A673 (cell line): ENCODE data around the gene EIF3D.

Experiments used
- EZH2 ChIP-seq: fragments of 200-600 bp; sonication (generic); IDR thresholded peaks from 2 replicates; pipeline ENCODE4 v1.6.1; 2017; ENCODE audit warnings: borderline replicate concordance, low read depth, mild to moderate bottlenecking, mixed read lengths, antibody characterized with exemption, low read length; ENCODE audit not compliant: poor library complexity, severe bottlenecking
- TF ChIP-seq, protein P1 (sequence below): fragments of 300-800, 200-600 bp; sonication (generic); conservative IDR thresholded peaks from 2 replicates; pipeline ENCODE4 v1.5.1; 2017; ENCODE audit warnings: low read depth, mild to moderate bottlenecking, antibody characterized with exemption, low read length, moderate library complexity, mixed read lengths

DNA sequence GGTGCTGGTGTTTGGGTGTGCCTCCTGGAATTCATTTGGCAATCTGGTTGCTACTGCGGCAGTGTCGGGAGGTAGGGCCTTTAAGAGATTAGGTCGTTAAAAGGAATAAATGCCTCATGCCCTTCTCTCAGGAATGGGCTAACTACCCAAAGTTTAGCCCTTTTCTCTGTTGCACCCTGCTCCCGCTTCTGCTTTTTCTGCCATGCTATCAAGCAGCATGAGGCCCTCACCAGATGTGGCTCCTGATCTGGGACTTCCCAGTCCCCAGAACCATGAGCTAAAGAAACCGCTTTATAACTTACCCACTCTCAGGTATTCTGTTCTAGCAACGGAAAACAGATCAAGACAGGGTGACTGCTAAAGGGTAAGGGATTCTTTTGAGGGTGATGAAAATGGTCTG, 6.3 kb downstream of the EIF3D start:
- no peak for TF ChIP-seq EZH2
- TF ChIP-seq, protein P1, sequence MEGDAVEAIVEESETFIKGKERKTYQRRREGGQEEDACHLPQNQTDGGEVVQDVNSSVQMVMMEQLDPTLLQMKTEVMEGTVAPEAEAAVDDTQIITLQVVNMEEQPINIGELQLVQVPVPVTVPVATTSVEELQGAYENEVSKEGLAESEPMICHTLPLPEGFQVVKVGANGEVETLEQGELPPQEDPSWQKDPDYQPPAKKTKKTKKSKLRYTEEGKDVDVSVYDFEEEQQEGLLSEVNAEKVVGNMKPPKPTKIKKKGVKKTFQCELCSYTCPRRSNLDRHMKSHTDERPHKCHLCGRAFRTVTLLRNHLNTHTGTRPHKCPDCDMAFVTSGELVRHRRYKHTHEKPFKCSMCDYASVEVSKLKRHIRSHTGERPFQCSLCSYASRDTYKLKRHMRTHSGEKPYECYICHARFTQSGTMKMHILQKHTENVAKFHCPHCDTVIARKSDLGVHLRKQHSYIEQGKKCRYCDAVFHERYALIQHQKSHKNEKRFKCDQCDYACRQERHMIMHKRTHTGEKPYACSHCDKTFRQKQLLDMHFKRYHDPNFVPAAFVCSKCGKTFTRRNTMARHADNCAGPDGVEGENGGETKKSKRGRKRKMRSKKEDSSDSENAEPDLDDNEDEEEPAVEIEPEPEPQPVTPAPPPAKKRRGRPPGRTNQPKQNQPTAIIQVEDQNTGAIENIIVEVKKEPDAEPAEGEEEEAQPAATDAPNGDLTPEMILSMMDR = no peak
